ENCODE measurements around the gene INPP1.
"Not testable (repeated sequence)": the region's sequence is repeated elsewhere in the genome, so short reads cannot be mapped to it uniquely, and the experiment has no call there.

Gene INPP1

GRCh38 chr2:190334479-190335224 is 8.7 kb upstream of the INPP1 start:
- no peak for DNase-seq

DNA sequence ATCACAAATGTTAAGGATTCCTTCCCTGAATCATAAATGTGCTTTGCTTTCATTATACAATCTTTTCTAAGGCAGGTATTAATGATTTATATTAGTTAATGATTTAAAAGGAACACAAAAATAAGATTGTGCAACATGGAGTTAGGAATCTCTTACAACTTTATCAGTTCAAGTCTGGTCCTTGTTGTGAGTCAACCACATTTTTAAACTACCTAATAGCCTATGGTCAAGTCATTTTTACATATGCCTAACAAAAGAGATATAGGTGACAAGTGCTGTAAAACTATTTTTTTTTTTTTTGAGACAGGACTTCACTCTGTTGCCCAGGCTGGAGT is 8.2 kb upstream of the INPP1 start:
- no peak for DNase-seq

DNA sequence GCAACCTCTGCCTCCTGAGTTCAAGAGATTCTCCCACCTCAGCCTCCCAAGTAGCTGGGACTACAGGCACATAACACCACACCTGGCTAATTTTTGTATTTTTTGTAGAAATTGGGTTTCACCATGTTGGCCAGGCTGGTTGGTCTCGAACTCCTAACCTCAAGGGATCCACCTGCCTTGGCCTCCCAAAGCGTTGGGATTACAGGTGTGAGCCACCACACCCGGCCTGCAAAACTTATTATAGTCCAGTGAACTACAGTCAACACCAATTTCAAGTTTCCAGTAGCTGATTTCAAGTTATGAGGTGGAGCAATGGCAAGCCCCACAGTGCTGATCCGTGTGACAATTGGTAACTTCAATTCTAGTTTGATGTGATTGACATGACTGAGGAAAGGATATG is 7.8 kb upstream of the INPP1 start:
- not testable (repeated sequence) for DNase-seq

DNA sequence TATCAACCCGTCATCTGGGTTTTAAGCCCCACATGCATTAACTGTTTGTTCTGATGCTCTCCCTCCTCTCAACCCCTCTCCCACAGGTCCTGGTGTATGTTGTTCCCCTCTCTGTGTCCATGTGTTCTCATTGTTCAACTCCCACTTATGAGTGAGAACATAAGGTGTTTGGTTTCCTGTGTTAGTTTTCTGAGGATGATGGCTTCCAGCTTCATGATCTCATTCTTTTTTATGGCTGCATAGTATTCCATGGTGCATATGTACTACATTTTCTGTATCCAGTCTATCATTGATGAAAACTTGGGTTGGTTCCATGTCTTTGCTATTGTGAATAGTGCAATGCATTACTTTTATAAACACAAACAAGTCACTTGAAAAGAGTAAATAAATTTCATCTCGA is 7.0 kb upstream of the INPP1 start:
- DNase-seq = no peak

DNA sequence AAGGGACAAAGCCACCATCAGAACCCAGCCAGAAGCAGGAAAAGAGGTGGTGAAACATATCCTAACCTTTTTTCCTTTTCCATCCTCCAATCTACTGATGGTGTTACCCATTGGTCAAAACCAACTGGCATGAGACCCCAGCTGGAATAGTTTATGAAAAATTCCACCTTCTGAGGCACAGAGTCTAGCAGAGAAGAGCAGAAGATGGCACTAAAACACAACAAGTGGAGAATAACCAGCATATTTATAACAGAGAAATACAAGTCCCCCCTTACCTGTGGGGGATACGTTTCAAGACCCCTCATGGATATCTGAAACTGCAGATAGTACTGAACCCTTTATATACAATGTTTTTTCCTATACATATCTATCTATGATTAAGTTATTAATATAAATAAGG is 4.9 kb upstream of the INPP1 start:
- DNase-seq = no peak

GRCh38 chr2:190339394-190339793 is 4.0 kb upstream of the INPP1 start:
- no peak for DNase-seq

GRCh38 chr2:190340369-190340768 is 3.0 kb upstream of the INPP1 start:
- peak in 2 of 3 experiments; percentile 19 to 63 for DNase-seq

DNA sequence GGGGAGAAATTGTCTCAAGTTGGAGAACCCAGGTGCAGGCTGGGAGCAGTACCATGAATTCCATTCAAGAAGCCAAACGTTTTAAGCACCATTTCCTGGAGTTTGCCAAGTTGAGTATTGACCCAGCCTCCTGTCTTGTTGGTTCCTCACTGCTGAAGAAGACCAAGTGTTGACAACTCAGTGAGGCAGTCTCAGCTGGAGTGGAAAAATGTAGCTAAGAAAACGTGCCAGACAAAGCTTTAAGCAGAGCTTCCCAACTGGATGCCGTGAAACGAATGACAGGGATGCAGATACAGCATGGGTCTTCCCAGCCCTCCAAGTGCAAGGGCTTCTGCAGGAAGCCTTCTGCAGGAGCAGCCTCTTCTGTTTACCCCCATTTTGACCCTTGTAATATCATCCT is 778 bp upstream of the INPP1 start:
- no peak for DNase-seq

DNA sequence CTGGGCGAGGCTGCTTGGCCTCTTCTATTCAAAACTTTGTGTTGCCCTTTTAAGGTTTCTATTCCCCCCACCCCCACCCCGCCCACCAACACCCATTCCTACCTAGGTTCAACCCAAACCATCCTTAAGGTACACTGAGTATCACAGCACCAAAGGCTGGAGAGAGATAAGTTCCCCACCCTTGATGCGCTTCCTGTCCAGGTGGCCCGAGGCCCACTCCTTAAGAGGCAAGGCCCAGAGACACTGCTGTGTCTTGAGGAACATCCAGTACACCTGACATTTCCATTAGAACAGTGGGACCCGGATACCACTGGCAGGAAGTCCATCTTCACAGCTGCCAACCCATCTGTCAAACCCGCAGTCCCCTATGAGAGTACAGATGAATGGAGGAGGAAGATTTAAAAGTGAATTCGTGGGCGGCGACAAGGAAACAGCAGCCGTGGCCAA is 277 bp upstream of the INPP1 start:
- DNase-seq = no peak

DNA sequence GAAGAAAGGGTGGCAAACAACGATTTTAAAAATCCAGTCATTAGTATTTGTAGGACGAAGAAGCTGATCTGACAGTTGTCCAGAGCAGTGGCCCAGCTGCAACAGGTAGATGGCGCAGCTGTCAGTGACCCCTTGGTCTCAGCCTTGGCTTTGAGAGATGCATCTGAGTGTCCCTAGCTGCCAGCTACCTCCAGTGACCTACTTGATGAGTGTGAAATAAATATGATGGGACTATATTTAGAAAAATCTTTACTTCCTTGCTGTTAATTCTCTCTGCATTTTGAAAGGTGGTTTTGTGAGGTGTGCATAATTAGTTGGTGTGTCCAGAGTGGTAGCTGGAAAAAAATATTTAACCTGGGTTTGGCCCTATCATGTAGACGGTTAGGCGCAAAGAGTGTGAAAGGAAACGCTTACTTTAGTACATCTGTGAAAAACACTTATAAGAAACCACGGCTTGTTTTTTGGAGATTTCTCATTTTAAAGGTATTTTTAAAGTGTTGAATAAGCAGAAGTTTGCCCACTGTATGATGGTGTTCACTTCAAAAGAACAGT is 963 bp downstream of the INPP1 start:
- DNase-seq = peak; percentile 36 to 82 (median 41)

GRCh38 chr2:190350371-190350770 is 7.0 kb downstream of the INPP1 start:
- DNase-seq = no peak

- no peak for DNase-seq
Observed at GRCh38 chr2:190351955-190352354, 8.6 kb downstream of the INPP1 start.

- DNase-seq = peak in 2 of 3 experiments; percentile 28 to 58
Observed at GRCh38 chr2:190352668-190353536, 9.5 kb downstream of the INPP1 start.

DNA sequence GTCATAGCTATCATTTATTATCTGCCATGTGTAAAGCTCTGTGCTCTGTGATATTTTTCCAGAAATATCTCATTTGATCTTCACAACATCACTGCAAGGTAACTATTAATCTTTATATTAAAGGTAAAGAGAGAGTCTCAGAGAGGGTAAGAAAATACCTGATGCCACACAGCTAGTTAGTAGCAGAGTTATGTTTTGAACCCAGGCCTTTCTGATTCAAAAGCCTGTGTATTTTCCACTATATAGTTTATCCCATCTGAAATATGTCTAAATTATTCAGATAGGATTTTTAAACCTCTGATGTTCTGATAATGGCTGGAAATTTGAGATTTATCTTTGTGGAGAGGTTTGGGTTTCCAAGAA is 10.1 kb downstream of the INPP1 start:
- no peak for DNase-seq

GRCh38 chr2:190354003-190354690 is 10.8 kb downstream of the INPP1 start:
- DNase-seq = no peak

DNA sequence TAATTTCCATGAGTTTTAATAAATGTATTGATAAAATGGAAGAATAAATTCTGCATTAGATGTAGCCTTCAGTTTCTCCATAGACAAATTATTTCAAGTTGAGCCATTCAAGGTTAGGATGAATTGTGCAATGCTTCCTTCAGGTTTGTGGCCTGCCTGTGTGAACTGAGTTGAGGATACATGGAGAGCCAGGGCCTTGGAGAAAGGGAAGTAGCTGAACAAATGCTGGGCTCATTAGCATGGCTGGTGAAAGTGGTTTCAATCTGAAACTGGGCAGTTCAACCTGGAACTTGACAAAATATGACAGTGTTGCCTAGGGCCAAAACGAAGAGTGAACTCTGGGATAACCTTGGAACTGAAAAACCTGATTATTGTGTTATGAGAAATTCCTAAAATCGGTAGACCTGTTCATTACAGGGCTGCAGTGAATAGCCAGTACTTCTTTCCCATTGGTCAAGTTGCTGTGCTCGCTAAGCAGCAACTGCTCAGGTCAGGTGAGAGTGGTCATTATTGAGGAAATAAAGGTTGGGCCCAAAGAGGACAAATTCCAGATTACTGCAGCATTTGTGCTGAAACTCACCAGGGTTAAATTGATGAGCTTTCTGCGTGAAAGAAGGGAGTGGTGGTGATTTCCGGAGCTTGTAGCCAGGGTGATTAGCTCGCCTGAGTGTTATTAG is 12.7 kb downstream of the INPP1 start:
- DNase-seq = no peak

- DNase-seq = peak in 1 of 3 experiments; percentile 21
Observed at GRCh38 chr2:190357600-190357999, 14.2 kb downstream of the INPP1 start.

DNA sequence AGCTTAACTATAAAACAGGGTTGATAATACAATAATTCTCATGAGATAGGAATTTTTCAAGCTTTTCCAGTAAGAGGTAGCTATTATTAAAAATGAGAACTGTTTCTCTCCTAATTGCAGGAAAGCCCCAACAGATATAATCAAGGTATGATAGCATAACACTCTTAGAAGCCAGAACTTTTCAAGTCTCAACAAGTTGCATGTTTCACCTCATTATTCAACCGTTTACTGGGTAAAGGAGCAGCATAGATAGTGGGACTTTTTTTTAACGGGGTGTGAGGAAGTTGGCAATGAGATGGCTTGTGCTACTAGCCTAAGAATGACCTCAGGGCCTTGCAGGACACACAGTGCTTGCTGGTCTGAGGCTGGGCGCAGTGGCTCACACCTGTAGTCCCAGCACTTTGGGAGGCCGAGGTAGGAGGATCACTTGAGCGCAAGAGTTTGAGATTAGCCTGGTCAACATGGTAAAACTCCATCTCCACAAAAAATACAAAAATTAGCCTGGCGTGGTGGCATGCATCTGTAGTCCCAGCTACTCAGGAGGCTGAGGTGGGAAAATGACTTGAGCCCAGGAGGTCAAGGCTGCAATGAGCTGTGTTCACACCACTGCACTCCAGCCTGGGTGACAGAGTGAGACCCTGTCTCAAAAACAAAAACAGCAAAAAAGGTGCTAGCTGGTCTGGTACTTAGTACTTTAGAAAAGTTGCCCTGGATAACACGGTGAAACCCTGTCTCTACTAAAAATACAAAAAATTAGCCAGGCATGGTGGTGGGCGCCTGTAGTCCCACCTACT is 15.5 kb downstream of the INPP1 start:
- not testable (repeated sequence) for DNase-seq

DNA sequence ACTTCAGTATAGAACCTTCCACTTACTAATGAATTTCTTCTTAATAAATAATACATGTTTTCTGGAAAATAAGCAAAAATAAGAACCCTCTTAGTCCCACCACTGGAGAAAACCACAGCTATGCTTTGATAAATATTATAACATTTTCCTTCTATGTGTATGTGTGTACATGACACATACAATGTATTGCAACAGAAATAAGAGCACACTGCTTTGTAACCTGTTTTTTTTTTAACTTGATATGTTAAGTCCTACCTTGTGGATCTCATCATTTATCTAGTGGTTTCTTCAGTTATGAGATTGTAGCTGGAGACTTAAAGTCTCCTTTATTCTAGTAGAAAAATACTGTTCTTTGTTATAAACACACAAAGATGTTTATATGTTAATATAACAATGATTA is 17.2 kb downstream of the INPP1 start:
- DNase-seq = no peak

- no peak for DNase-seq
Observed at GRCh38 chr2:190360965-190361364, 17.6 kb downstream of the INPP1 start.

DNA sequence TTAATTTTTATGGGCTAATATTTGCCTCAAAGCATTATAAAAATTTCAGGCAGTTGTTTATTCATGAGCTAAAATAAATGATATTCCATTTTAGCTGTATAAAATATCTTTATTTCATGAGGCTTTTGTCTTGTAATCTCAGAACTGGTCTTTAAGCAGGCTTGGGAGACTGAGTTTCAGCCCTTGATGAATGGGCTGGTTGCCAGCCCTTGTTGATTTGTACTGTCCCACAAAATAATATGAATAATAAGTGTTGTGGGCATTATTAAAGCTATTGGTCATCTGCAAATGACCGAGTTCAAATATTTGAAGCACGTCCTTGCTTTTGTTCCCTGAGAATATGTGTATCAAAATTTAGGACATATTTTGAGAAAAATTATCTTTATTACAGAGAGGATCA is 18.2 kb downstream of the INPP1 start:
- no peak for DNase-seq

- no peak for DNase-seq
Observed at GRCh38 chr2:190362894-190363293, 19.5 kb downstream of the INPP1 start.
